ENCODE measurements around the gene SLC4A5.

- TF ChIP-seq POU5F1 (IDR thresholded peaks at IDR 0.05; ENCODE audit: low read depth, low read length) (no peak), RFX5 (IDR thresholded peaks at IDR 0.05; ENCODE audit: borderline replicate concordance, low read depth, low read length) (no peak), CTCF (IDR thresholded peaks at IDR 0.05; ENCODE audit: control extremely low read depth in 1 of 3, insufficient read depth in 1 of 3, low read depth in 1 of 3, low read length in 3 of 3) (no peak), CREB1 (IDR thresholded peaks at IDR 0.05) (no peak), POLR2A (IDR thresholded peaks at IDR 0.05; ENCODE audit: control extremely low read depth in 1 of 2, low read depth in 2 of 2, low read length in 2 of 2) (no peak), EGR1 (IDR thresholded peaks at IDR 0.05; ENCODE audit: borderline replicate concordance, low read depth, low read length) (no peak), SP1 (IDR thresholded peaks at IDR 0.05; ENCODE audit: low read depth, low read length) (no peak), MAFK (IDR thresholded peaks at IDR 0.05; ENCODE audit: low read depth, low read length) (no peak), GABPA (IDR thresholded peaks at IDR 0.05; ENCODE audit: borderline replicate concordance, insufficient read depth, low read length) (no peak), ATF2 (IDR thresholded peaks at IDR 0.05; ENCODE audit: low read length) (no peak), KDM1A (IDR thresholded peaks at IDR 0.05; ENCODE audit: borderline replicate concordance, low read length) (no peak), JUND (IDR thresholded peaks at IDR 0.05; ENCODE audit: low read length) (no peak), POLR2AphosphoS5 (IDR thresholded peaks at IDR 0.05; ENCODE audit: low read depth, low read length) (no peak)
- TF ChIP-seq, protein P1, sequence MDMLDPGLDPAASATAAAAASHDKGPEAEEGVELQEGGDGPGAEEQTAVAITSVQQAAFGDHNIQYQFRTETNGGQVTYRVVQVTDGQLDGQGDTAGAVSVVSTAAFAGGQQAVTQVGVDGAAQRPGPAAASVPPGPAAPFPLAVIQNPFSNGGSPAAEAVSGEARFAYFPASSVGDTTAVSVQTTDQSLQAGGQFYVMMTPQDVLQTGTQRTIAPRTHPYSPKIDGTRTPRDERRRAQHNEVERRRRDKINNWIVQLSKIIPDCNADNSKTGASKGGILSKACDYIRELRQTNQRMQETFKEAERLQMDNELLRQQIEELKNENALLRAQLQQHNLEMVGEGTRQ (IDR thresholded peaks at IDR 0.05; ENCODE audit: low read length): no peak
Observed at GRCh38 chr2:74201196-74201595, 142.0 kb downstream of the SLC4A5 start.

All from H1 (cell line).